A673 (cell line): Measurements from ENCODE around the gene ECI2. TPM values are rescaled to one million over a fixed set of nuclear protein-coding genes. Genes with fewer than 3 reads are reported as not detected.

Experiments
- BruUV-seq: library from RNA; stranded (reverse); fragments of 400-500 nt; replicated peaks from 2 replicates; lab custom pipeline; 2021; lab: Mats Ljungman, UMichigan
- CTCF ChIA-PET: fragments of 300-600 bp; sonication (Branson Sonifier 250); formaldehyde crosslinking; loops from one replicate; lab custom pipeline; 2022; ENCODE audit warnings: antibody characterized with exemption; lab: Charles Lee
- POLR2A ChIA-PET: fragments of 300-600 bp; sonication (Branson Sonifier 250); formaldehyde crosslinking; loops from one replicate; lab custom pipeline; 2022; ENCODE audit warnings: antibody characterized with exemption; ENCODE audit not compliant: low non-redundant PET; lab: Charles Lee
- DNase-seq: peaks from one replicate; pipeline ENCODE4 v3.0.0-alpha.2; 2015; ENCODE audit warnings: low spot score
- H3K27ac ChIP-seq: fragments of 200-600 bp; sonication (generic); 2 replicates; pipeline ENCODE4 v1.5.1; 2016; ENCODE audit warnings: mixed run types, low read depth, mild to moderate bottlenecking, mixed read lengths, antibody characterized with exemption, low read length; ENCODE audit not compliant: poor library complexity, severe bottlenecking
- H3K27me3 ChIP-seq: fragments of 200-600 bp; sonication (generic); replicated peaks from 2 replicates; pipeline ENCODE4 v1.6.1; 2017; ENCODE audit warnings: mixed run types, low read depth, mild to moderate bottlenecking, mixed read lengths, antibody characterized with exemption, low read length; ENCODE audit not compliant: insufficient read depth, poor library complexity
- H3K36me3 ChIP-seq: fragments of 200-600 bp; sonication (generic); 2 replicates; pipeline ENCODE4 v1.6.1; 2016; ENCODE audit warnings: mixed run types, mild to moderate bottlenecking, mixed read lengths, antibody characterized with exemption, low read length; ENCODE audit not compliant: insufficient read depth, poor library complexity, severe bottlenecking
- H3K4me1 ChIP-seq: fragments of 200-600 bp; sonication (generic); 2 replicates; pipeline ENCODE4 v1.6.1; 2017; ENCODE audit warnings: mixed run types, mild to moderate bottlenecking, mixed read lengths, antibody characterized with exemption, low read length; ENCODE audit not compliant: insufficient read depth, poor library complexity, severe bottlenecking
- H3K4me3 ChIP-seq: fragments of 200-600 bp; sonication (generic); 2 replicates; pipeline ENCODE4 v1.5.1; 2016; ENCODE audit warnings: low read depth, mixed run types, mild to moderate bottlenecking, mixed read lengths, low read length; ENCODE audit not compliant: poor library complexity, severe bottlenecking
- H3K9me3 ChIP-seq: fragments of 200-600 bp; sonication (generic); 2 replicates; pipeline ENCODE4 v1.6.1; 2016; ENCODE audit warnings: mixed run types, low read depth, mild to moderate bottlenecking, mixed read lengths, antibody characterized with exemption, low read length; ENCODE audit not compliant: poor library complexity, severe bottlenecking
- CTCF ChIP-seq: fragments of 300-800, 200-600 bp; sonication (generic); conservative IDR thresholded peaks from 2 replicates; pipeline ENCODE4 v1.5.1; 2017; ENCODE audit warnings: low read depth, mild to moderate bottlenecking, antibody characterized with exemption, low read length, moderate library complexity, mixed read lengths
- EZH2 ChIP-seq: fragments of 200-600 bp; sonication (generic); IDR thresholded peaks from 2 replicates; pipeline ENCODE4 v1.6.1; 2017; ENCODE audit warnings: borderline replicate concordance, low read depth, mild to moderate bottlenecking, mixed read lengths, antibody characterized with exemption, low read length; ENCODE audit not compliant: poor library complexity, severe bottlenecking
- intact Hi-C: fragments of 100-400 bp; cut with micrococcal nuclease; formaldehyde crosslinking; loops from one replicate; pipeline ENCODE4 v1.10.0; 2022; ENCODE audit not compliant: unreplicated experiment
- total RNA-seq: library from RNA; stranded (reverse); gene quantifications from 2 replicates; pipeline ENCODE4 v1.2.3, GENCODE V29; 2021

ECI2 gene
- total RNA-seq, 1 experiment from 2014 or later = 56.3 TPM

GRCh38 chr6:4066029-4066755 is 69.2 kb downstream of the ECI2 start:
- BruUV-seq = no TSS peak
- Histone ChIP-seq H3K9me3 (no peaks in the 10 kb centered on the region), H3K4me1 (no peaks in the 10 kb centered on the region), H3K27ac (no peak overlapping the region), H3K27me3 (no peaks in the 10 kb centered on the region), H3K4me3 (no peak overlapping the region), H3K36me3 (peaks cover 42% of the 10 kb centered on the region)
- intact Hi-C loops = no loop called here
- CTCF ChIA-PET = no interaction called here
- TF ChIP-seq EZH2 = no peak
- no peak for TF ChIP-seq CTCF
- DNase-seq = no peak
- POLR2A ChIA-PET = no interaction called here

Other genes starting within 250 kb of the ECI2 start
- not detected in 2 replicates for gene FAM217A, start 56.4 kb downstream of the ECI2 start, total RNA-seq